Tibial nerve (tissue), 3 donors: ENCODE measurements around the gene RIPOR3.

Experiments used
- CTCF ChIP-seq, 5 experiments: fragments of 200-600 bp in 3 of 5; fragments of 450-650 bp in 2 of 5; sonication (generic) in 3 of 5; IDR thresholded peaks; one replicate each; pipeline ENCODE4 v1.5.1; 2016 to 2019; ENCODE audit warnings: antibody characterized with exemption in 5 of 5, mild to moderate bottlenecking in 3 of 5, moderate library complexity in 2 of 5
- POLR2A ChIP-seq, 2 donors: fragments of 450-650 bp; IDR thresholded peaks; one replicate each; pipeline ENCODE4 v1.6.1; 2017; ENCODE audit warnings: antibody characterized with exemption in 2 of 2, mild to moderate bottlenecking in 2 of 2, moderate library complexity in 2 of 2

- TF ChIP-seq CTCF (IDR thresholded peaks at IDR 0.05) (no peak), POLR2A (IDR thresholded peaks at IDR 0.05) (no peak)
Observed at GRCh38 chr20:50554694-50555579, 136.4 kb downstream of the RIPOR3 start.
